ENCODE measurements around the gene COL15A1. TPM values are rescaled to one million over a fixed set of nuclear protein-coding genes. Genes with fewer than 3 reads are reported as not detected.
"Not testable (repeated sequence)": the region's sequence is repeated elsewhere in the genome, so short reads cannot be mapped to it uniquely, and the experiment has no call there.

The COL15A1 gene
- total RNA-seq, 1 donor from 2014 or later, result 455 TPM

DNA sequence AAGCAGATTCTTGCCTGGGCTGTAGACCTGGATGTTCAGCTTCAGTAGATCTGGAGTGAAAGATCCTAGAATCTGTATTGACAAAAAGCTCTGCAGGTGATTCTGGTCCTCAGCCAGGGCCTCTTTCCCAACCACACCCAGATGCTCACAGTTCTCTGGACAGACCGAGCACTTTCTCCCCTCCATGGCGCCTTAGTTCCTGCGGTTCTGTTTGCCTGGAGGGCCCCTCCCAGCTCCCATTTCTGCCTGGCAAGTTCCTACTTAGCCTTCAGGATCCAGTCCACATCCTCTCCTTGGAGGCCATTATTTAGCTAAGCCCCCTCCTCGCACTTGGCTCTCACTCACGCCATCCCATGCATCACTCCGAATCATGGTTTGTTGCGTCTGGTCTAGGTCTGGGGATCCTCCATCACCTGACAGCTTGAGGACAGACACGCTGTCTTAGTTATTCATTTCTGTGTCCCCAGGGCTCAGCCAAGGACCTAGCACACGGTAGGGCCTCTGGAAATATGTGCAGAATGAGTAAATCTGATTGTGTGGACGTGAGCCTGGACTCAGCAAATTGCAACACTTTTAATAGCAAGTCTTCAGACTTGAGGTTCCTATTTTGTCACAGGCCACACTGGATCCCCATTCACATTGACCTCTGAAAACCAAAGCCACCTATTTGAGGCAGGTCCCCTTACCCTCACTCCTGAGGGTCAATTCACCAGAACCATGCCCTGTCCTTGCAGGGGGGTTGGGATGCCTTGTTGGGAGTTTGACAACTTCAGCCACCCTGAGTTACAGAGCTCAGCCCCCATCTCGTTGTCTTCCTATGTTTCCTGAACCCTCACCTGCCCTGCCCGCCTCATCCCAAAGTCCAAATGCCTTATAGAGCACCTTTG lies 50.7 kb downstream of the COL15A1 start:
- DNase-seq, result peak; percentile 72

DNA sequence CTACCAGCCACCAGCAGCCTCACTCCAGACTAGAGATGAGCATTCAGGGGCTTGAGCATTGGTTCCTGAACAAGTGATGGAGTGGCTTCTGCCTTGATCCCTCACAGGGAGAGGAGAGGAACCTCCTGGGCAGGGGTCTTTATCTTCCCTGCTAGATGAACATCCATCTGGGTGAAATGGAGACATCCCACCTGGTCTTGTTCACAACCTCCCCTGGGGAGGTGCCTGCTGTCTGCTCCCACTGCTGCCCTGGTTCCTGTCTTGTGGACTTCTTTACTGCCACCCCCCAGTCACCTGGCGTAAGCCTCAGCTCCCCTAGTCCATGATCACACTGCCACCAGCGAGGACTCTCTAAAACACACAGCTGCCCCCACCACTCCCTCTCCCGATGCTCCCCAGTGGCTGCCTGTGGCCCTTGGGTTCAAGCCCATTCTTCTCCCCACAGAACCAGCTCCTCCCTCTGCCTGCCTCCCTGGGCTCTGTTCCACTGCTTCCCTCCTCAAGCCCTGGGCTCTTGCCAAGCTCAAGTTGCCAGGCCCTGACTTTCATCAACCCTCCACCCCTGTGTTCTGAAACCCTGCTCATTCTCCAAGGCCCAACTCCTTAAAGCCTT lies 51.5 kb downstream of the COL15A1 start:
- DNase-seq, result no peak

DNA sequence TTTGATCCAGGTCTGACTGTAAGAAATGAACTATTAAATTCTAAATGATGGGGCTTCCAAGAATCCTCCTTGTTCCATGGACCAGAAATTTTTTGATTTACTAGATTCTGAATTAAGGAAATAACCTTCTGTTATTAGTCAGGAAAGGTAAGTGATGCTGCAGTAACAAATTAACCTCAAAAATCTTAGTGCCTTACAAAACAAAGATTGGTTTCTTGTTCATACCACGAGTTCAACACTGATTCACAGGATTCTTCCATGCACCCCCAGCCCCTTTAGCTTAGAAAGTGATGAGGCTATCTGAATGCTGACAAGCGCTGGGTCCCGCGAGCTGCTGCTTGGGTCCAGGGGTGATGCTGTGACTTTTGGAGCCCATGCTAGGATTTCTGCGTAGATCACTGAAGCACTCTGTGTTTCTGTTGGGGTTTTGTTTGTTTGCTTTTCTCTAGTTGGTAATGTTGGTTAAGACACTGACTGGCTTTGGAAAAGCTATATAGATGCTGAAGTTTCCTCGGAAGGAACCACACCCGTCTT lies 52.3 kb downstream of the COL15A1 start:
- no peak for DNase-seq

DNA sequence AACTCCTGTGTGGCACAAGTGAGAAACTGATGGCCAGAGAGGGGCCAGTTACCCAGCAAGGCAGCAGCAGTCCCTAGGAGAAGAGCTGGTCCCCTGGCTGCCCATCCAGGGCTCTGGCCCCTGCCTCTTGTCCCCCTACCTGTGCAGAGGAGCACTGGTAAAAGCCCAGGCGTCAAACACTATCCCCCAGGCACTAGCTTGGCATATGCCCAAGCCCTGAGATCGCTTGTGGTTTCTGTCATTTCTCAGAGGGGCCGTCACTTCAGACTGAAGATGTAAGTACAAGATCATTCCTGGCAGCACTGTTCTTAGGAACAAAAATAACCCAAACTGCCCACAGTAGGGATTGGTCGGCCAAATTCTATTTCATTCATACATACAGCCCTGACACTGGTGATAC lies 53.9 kb downstream of the COL15A1 start:
- peak; percentile 40 for DNase-seq

- DNase-seq, result peak; percentile 79
These were observed 54.9 kb downstream of the COL15A1 start for GRCh38 chr9:98998441-98999151.

DNA sequence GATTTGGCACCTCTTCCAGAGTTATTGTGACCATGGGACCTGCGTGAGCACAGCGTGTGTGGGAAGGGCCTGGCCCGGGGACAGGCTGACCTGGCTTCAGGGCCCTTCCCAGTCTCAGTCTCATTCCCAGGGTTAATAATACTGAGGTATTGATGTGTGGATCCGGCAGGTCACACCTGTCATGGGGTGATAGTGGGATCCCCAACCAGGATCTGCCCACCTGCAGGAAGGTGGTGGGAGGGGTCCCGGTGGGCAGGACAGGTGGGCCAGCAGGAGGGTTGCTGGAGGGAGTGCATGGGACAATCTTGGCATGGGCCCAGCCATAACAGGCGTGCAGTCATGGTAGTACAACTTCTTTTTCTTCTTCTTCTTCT lies 55.4 kb downstream of the COL15A1 start:
- no peak for DNase-seq

- DNase-seq, result peak; percentile 54
These were observed 57.0 kb downstream of the COL15A1 start for GRCh38 chr9:99000476-99001395.

- DNase-seq, result no peak
These were observed 58.2 kb downstream of the COL15A1 start for GRCh38 chr9:99001892-99002291.

DNA sequence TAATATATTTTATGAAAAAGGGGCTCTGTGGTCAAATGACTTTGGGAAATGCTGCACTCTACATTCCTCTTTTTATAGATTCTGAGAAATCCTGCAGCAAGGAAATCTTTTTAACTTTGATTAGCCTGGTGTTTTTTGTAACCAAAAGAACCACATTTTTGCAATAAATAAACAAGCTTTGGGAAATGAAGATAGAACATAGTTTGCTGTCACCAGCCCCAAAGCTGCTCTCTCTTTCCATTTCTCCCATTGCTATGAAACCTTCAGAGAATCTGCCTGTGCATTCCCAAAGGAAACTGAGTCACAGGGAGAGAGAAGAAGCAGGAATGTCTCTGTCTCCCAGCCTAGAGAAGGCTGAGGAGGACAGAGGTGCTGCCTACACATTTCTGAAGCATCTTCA lies 59.0 kb downstream of the COL15A1 start:
- no peak for DNase-seq

- DNase-seq, result no peak
These were observed 59.6 kb downstream of the COL15A1 start for GRCh38 chr9:99003308-99003707.

GRCh38 chr9:99004115-99004514 lies 60.4 kb downstream of the COL15A1 start:
- no peak for DNase-seq

- no peak for DNase-seq
These were observed 61.2 kb downstream of the COL15A1 start for GRCh38 chr9:99004717-99005460.

GRCh38 chr9:99005651-99006050 lies 61.9 kb downstream of the COL15A1 start:
- no peak for DNase-seq

- no peak for DNase-seq
These were observed 62.8 kb downstream of the COL15A1 start for GRCh38 chr9:99006511-99006910.

DNA sequence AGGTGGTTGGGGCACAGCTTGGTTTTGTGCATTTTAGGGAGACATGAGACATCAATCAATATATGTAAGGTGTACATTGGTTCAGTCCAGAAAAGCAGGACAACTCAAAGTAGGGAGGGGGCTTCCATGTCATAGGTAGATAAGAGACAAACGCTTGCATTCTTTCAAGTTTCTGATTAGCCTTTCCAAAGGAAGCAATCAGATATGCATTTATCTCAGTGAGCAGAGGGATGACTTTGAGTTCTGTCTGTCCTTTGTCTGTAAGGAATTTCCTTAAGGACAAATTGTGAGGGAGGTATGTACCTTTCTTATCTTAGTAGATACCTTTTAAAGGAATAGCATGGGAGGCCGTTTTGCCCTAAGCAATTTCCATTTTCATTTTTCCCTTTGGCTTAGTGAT lies 63.3 kb downstream of the COL15A1 start:
- no peak for DNase-seq

DNA sequence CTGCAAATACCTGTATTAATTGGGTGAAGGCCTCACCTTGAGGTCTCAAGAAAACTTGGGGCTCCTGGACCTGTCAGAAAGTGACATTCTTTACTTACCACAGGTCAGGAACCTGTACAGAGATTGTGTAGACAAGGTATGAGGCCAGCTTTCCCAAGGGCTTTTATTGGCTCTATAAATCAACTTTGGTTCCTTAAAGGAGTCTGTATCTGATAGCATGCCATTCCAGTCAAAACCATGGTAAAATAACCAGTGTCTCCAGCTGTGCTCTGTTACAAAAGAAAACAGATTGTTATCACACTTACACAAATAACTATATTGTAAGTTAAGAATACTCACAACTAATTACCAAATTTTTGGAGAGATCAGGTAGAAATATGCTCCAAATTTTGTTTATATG lies 64.5 kb downstream of the COL15A1 start:
- DNase-seq, result no peak

- not testable (repeated sequence) for DNase-seq
These were observed 66.7 kb downstream of the COL15A1 start for GRCh38 chr9:99010393-99010792.

DNA sequence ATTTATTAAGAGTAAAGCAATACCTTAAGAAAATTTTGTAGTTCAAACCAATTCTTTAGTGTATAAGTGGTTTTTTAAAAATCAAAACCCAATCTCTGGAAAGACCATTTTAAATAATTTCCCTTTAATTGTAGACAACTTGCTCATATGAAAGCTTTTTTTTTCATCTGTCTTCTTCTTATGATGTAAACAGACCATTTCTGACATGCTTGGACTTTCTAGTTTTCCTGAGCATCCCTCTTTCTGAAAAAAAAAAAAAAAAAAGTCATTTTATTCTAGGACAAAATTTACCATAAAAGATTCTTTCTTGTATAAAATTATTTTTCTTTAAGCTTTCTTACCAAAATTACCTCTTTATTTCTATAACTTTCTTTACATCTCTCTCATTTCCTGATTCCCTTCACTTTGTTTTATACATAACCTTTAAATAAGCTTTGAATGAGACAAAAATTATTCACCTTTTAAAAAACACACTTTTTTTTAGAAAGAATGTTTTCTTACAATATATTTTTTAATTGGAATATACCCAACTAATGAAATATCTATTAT lies 67.5 kb downstream of the COL15A1 start:
- DNase-seq, result peak; percentile 43

- no peak for DNase-seq
These were observed 69.3 kb downstream of the COL15A1 start for GRCh38 chr9:99012957-99013512.

- no peak for DNase-seq
These were observed 69.8 kb downstream of the COL15A1 start for GRCh38 chr9:99013550-99013949.
